Stimulated activated CD4-positive, alpha-beta T cell treated with anti-CD3 and anti-CD28 coated beads, Interleukin-4, amount 100 ng/mL, for 48 hours (primary cell): Measurements from ENCODE around the gene VPS13D.
"Not testable (repeated sequence)": the region's sequence is repeated elsewhere in the genome, so short reads cannot be mapped to it uniquely, and the experiment has no call there.

Source experiments
- DNase-seq, 2 donors: peaks; one replicate each; pipeline ENCODE4 v3.0.0-alpha.2; 2020; ENCODE audit warnings: low read depth in 2 of 2

Gene VPS13D

GRCh38 chr1:12469493-12469892 lies 239.7 kb downstream of the VPS13D start:
- no peak for DNase-seq

DNA sequence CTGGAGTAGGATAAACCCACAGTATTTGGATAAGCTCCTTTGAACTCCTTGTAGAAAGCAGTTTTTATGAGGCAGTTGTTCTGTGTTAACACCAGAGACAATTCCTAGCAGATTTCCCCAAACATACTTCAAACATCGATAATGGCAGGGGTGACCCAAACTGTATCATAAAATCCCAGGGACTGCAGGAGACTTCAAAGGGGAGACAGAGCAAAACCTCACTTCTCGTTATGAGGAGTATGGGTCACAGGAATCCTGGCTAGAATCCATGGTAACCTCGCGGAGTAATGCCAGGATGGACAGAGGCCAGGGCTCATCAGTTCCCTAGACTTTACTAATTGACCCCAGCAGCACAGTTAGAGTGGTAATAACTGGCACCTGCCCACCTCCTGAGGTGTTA lies 240.2 kb downstream of the VPS13D start:
- DNase-seq = no peak

DNA sequence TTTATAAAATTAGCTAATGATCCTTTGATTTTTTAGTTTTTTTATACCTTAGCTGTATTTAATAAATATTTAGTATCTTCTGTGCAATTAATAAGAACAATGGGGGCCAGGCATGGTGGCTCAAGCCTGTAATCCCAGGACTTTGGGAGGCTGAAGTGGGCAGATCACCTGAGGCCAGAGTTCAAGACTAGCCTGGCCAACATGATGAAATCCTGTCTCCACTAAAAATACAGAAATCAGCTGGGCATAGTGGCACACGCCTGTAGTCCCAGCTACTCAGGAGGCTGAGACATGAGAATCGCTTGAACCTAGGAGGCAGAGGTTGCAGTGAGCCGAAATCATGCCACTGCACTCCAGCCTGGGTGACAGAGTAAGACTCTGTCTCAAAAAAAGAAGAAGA lies 241.1 kb downstream of the VPS13D start:
- DNase-seq = not testable (repeated sequence)

GRCh38 chr1:12472156-12472797 lies 242.4 kb downstream of the VPS13D start:
- no peak for DNase-seq

- peak; percentile 60 to 77 for DNase-seq
Measured at GRCh38 chr1:12472798-12473551, 243.1 kb downstream of the VPS13D start.

GRCh38 chr1:12473596-12474362 lies 243.9 kb downstream of the VPS13D start:
- no peak for DNase-seq

GRCh38 chr1:12475101-12475500 lies 245.3 kb downstream of the VPS13D start:
- no peak for DNase-seq

DNA sequence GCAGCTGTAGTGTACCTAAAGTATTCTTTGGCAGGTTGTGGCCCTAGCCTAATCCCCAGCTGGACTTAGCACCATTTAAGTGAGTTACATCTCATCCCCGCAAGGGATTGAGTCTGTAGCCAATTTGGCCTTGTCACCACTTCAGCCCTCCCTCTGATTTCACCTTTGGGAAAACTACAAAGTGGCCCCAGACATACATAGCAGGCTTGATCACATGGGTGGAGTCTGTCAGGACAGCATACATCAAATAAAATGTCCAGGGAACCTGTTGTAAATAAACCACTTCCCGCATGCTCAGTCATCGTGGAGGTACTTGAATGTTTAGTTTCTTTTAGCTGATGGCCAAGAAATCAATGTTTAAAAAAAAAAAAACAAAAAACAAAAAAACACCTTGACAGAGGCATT lies 245.7 kb downstream of the VPS13D start:
- DNase-seq = no peak

DNA sequence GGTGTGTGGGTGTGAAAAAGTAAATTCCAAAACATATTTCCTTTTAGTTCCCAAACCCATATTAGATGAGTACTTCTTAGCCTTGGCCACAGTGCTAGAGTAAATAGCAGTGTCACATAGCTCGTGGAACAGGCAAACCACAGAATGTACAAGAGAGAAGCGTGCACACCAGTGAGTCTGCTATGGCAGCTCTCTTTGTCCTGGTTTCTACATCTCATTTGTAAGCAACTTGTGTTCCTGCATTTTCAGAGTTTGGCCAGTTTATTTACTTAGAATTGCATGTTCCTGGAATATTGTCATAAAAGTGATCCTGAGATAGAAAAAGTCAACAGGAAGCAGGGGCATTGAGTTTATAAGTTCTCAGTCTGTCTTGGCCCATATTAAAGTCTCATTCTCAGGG lies 246.1 kb downstream of the VPS13D start:
- DNase-seq = no peak

DNA sequence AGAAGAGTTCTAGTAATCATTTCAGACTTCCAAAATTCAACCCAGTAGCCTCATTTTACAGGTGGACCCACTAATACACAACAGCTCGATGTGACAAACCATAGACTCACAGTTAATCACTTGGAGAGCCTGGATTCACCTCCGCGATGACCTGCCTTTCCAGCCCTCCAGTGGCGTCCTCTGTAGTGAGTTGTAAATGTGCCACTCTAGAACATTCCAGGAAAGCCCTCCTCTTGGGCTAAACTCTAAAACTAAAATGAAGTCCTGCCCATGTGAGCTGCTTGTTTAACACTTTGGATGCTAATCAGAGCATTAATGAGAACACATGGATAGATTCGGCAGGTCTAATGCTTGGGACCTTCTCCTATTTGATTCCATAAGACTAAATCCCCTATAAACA lies 247.5 kb downstream of the VPS13D start:
- DNase-seq = no peak

GRCh38 chr1:12477936-12478611 lies 248.2 kb downstream of the VPS13D start:
- DNase-seq = no peak

DNA sequence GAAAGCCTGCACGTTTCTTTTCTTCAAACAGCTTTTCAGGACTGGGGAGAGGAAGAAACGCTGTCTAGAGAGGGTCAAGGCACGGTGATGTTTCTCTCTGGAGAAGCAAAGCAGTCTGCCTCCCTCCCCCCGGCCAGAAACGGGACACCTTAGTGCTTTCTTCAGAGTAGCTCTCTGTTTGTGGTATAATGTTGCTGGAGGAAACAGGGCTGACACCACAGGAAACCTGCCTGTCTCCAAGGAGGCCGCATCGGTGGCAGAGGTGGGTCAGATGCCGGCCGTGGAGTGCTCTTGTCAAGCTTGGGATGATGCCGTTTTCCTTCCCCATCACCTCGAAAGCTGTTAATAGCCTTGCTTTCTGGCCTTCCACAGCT lies 248.8 kb downstream of the VPS13D start:
- DNase-seq = peak in 1 of 2 donors; percentile 12

DNA sequence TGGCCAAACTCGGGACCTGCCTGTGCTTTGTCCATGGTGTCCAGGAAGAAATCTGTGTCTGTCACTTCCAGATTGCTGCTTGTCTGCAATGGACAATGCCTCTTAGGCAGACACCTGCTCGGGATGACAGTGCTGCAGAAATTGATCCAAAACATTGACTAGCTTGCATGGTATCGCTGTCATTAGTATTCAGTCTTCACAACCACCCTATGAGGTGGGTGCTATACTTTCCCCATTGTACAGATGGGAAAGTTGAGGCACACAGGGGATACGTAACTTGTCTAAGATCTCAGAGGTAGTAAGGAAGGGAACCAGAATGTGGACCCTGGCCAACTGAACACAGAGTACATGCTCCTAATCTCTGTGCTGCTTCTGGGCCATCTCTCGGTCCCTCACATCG lies 249.5 kb downstream of the VPS13D start:
- no peak for DNase-seq

- DNase-seq = no peak
Measured at GRCh38 chr1:12480041-12480440, 250.2 kb downstream of the VPS13D start.

GRCh38 chr1:12480748-12481362 lies 251.0 kb downstream of the VPS13D start:
- DNase-seq = no peak

GRCh38 chr1:12481928-12482327 lies 252.1 kb downstream of the VPS13D start:
- DNase-seq = no peak

- DNase-seq = no peak
Measured at GRCh38 chr1:12482988-12483387, 253.2 kb downstream of the VPS13D start.

- DNase-seq = no peak
Measured at GRCh38 chr1:12485231-12486058, 255.6 kb downstream of the VPS13D start.

DNA sequence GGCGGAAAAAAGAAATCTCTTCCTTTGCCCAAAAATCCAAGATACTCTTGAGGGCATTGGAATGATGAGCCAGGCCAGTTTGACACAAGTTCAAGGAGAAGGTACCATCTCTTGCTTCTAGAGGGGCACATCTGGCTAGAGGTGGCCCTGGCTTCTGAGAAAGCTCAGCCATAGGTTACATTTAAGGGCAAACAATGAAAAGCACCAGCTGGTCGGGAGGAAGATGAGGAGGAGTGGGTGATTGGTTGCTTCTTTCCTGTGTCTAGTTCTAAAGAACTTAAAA lies 256.2 kb downstream of the VPS13D start:
- no peak for DNase-seq

- no peak for DNase-seq
Measured at GRCh38 chr1:12486401-12487005, 256.7 kb downstream of the VPS13D start.

DNA sequence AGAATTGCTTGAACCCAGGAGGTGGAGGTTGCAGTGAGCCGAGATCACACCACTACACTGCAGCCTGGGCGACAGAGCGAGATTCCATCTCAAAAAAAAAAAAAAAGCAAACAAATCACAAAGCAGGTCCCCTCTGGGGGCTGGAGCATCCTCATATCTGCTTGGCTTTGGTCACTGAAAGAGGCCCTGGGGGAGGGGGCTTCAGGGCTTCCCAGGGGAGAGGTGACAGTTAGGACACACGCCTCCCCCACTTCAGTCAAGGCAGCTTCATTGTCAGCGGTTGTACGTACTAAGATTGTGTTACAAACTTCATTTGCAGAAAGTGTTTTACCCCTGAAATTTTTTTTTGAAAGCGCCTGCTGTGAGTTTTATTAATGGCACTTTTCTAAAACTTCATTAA lies 257.7 kb downstream of the VPS13D start:
- no peak for DNase-seq
